HG02840 (cell line): Measurements from ENCODE around the gene SRRM2.

Experiments
- ATAC-seq: cut with Tn5 transposase; IDR thresholded peaks from one replicate; pipeline ENCODE4 v1.9.1; 2021; ENCODE audit warnings: mild to moderate bottlenecking, moderate library complexity, moderate number of reproducible peaks; ENCODE audit not compliant: unreplicated experiment, low FRiP score

SRRM2 gene

GRCh38 chr16:2713985-2714774 is 38.3 kb upstream of the SRRM2 start:
- ATAC-seq, result no peak

- no peak for ATAC-seq
Observed at GRCh38 chr16:2715064-2715463, 37.4 kb upstream of the SRRM2 start.

DNA sequence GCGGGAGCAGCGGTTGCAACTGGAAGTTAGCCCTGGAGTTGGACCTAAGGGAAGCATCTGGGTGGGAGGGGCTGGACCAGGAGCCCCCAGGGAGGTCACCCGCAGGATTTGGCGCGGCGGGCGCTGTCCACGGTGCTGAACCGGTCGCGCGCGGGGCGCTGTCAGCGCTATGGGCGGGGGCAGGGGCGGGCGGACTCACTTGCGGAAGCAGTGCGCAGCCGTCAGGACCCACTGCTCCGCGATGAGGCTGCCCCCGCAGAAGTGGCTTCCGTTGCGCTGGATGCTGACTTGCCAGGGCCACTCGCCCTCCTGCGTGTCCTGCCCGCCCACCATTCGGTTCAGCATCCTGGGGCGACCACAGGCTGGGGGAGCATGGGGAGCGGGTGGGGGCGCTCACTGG is 36.9 kb upstream of the SRRM2 start:
- no peak for ATAC-seq

GRCh38 chr16:2715966-2716885 is 36.2 kb upstream of the SRRM2 start:
- no peak for ATAC-seq

GRCh38 chr16:2716948-2717347 is 35.5 kb upstream of the SRRM2 start:
- ATAC-seq, result no peak

DNA sequence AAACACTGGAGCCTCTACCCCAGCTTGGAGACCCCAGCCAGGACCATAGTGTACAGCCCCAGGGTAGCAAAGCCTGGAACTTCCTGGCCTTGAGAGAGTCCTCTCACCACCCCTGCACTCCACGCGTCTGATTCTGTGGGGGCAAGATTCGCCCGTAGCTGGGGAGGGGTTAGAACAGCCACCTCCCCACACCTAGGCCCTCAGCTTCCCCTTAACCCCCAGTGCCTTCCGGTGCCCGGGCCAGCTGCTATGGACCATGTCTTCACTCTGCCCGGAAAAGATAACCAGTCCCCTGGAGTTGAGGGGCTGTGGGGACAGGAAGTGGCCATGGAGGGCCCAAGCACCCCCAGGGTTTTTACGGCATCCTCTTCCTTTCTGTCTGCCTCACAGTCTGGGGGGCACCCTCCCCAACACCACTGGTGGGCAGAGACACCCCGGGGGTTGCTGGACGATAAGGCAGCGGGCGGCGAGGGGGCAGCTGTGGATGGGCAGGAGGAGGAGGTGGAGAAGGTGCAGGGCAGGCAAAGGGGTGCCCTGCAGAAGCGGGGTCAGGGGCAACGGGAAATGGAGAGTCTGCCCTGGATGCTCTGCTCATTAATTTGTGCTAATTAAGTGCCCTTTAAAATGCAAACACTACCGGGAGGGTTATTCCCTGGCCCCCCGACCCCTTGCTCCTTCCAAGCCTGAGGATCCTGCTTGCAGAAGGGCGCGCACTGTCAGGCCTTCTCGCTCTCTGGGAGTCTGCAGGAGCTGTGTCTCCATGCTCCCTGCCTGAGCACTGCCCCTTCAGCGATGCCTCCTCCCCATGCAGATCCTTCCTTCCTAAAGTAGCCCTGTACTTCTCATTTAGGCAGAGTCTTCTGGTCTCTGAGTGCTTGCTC is 34.8 kb upstream of the SRRM2 start:
- ATAC-seq, result no peak

GRCh38 chr16:2719328-2720063 is 32.9 kb upstream of the SRRM2 start:
- ATAC-seq, result no peak

DNA sequence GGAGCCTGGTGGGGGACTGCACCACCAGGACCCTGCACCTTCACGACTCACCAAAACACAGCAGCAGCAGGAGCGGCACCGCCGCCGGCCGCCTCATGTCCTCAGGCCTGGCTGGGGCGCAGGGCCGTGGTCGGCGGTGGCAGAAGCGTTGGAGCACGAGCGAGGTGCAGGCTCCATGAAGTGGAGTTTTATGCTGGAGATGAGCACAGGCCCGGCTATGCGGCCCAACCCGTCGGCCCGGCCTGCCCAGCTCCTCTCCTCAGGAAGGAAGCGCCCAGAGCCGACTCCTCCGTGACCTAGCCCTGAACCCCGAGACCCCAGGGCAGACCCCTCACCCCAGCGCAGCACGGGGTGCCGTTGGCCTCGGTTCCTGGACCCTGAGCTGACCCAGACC is 32.4 kb upstream of the SRRM2 start, which contains the start of gene PRSS27:
Gene PRSS27 (minus strand): TSS at position 161 of the 394 bp plus-strand sequence. CDS start 64 bp downstream, at position 97.
- ATAC-seq, result no peak

DNA sequence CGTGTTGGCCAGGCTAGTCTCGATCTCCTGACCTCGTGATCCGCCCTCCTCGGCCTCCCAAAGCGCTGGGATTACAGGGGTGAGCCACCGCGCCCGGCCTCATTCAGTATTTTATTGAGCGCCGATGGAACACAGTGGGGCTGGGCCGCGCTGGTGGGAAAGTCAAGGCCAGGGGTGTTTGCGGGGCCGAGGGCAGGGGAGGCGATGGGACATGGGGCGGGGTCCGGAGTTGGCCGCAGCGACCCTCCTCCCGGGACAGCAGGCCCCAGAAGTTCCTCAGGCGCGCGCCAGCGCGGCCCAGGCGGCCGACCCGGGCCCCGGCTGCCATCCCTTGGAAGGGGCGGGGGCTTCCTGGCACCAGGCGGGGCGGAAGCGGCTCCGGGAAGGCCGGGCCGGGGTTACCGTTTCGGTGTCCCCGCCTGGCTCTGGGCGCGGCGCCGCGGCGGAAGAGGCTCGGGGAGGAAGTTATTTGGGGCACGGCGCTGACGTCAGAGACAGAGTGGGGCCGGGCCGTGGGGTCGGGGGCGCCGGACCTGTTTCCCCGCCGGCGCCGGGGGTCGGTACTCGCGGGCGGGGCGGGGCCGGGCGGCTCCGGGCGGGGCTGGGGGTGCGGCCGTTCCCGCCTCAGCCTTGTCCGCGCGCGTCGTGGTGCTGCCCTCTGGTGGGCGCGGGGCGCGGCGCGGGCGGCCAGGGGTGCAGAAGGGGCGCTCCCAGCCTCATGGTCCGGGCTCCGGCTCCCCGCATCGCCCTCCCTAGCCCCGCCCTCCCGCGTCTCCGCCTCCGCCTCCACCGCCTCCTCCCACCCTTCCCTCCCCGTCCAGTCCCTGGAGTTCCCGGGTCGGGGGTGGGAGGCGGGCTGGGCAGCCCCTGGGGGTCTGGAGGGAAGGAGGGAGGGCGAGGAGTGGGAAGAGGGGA is 31.5 kb upstream of the SRRM2 start:
- ATAC-seq, result peak; percentile 69

GRCh38 chr16:2721634-2722173 is 30.7 kb upstream of the SRRM2 start:
- ATAC-seq, result peak; percentile 5

DNA sequence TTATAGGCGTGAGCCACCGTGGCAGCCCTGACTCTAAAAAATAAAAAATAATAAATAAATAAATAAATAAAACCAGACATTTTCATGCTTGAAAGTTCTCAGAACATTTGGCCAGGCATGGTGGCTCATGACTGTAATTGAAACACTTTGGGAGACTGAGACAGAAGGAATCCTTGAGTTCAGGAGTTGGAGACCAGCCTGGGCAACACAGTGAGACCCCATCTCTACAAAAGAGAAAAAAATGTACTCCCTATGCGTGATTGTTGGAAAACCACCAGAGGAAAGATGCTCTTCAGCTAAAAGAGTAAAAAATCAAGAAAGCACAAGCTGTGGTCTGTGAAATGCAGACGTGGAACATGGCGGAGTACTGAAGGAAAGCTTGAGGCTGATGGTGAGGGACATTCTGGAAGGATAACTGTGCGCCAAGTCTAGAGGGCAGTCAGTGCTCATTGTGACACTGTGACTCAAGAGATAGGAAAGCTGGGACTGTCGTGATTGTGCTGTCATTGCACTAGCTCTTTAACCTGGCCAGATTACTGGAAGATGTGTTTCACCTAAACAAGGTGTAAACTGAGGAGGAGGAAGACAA is 28.3 kb upstream of the SRRM2 start:
- ATAC-seq, result no peak

- ATAC-seq, result no peak
Observed at GRCh38 chr16:2724816-2725348, 27.6 kb upstream of the SRRM2 start.

- no peak for ATAC-seq
Observed at GRCh38 chr16:2726923-2727322, 25.5 kb upstream of the SRRM2 start.

DNA sequence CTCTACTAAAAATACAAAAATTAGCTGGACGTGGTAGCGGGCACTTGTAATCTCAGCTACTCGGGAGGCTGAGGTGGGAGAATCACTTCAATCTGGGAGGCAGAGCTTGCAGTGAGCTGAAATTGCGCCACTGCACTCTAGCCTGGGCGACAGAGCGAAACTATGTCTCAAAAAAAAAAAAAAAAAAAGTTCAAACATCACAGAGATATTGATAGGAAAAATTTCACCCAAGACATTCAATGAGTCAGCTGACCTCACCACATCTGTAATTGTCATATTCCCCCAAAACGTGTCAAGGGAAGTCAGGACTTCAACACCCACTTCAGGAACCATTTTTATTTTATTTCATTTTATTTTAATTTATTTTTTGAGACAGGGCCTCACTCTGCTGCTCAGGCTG is 24.4 kb upstream of the SRRM2 start:
- no peak for ATAC-seq

DNA sequence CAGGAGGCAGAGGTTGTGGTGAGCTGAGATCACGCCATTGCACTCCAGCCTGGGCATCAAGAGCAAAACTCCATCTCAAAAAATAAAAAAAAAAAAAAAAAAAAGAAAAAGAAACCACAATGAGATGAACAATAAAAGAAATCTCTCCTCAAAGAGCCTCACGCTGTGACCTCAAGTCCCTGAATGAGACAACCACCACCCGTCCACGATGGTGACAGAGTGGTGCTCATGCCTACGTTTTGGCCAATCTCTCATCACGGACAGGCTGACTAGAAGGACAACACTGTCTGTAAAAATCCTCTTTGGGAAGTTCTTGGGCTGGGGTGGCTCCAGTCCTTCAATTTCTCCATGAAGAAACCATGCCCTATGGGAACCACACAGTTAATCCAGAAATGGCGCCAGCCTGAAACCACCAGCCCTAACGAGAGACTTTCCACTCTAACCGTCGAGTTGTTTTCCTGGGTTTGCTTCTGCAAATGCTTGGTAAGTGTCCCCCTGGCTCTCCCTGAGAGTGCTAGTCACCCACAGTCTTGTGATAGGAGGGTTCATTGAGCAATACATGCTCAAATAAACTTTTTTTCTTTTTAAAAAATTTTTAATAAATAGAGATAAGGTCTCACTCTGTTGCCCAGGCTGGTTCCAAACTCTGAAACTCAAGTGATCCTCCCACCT is 17.5 kb upstream of the SRRM2 start:
- ATAC-seq, result no peak

DNA sequence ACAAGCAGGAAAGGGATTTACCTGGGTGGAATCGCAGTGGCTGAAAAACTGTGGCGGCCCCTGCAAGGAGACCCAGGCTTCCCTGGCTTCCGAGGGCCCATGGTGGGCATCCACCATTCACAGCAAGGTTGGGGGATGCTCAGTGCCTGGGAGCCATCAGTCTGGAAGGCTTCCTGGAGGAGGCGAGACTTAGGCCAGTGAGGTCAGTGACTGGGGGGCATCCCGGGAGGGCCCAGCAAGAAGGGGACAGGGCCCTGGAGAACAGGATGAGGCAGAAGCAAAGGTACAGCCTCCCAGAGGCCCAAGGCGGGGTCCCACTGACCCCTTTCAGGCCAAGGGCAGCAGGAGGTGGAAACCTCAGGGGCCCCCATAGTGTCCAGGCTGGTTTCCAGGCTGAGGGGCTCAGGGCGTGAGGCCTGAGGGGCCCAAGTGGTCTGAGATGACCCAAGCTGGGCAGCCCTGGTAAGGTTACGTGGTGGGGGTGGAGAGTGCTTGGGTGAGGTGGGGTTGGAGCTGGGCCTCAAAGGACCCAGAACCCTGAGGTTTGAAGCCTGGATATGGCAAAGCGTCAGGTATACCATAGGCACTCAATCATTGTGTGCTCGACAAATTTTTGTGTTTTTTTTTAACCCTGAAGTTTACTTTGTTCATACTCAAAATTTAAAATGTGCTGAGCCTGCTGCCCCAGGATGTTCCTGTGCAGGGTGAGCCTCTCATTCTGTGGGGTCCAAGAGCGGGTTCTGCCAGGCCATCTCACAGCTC is 15.8 kb upstream of the SRRM2 start:
- ATAC-seq, result no peak

GRCh38 chr16:2737238-2737605 is 15.2 kb upstream of the SRRM2 start:
- no peak for ATAC-seq
